Ascending aorta (tissue), 2 donors: ENCODE results near the gene RENBP. TPM values are rescaled to one million over a fixed set of nuclear protein-coding genes. Genes with fewer than 3 reads are reported as not detected.

Experiments
- DNase-seq, 2 donors: peaks; one replicate each; pipeline ENCODE4 v3.0.0-alpha.2; 2019; ENCODE audit warnings: low spot score in 2 of 2
- H3K27ac ChIP-seq, 2 donors: fragments of 200-600 bp; sonication (generic); one replicate each; pipeline ENCODE4 v1.5.1; 2016 to 2017; ENCODE audit warnings: mild to moderate bottlenecking in 1 of 2
- H3K27me3 ChIP-seq: fragments of 200-600 bp; sonication (generic); one replicate; pipeline ENCODE4 v1.5.1; 2017
- H3K36me3 ChIP-seq, 2 donors: fragments of 200-600 bp; sonication (generic); one replicate each; pipeline ENCODE4 v1.5.1; 2016
- H3K4me1 ChIP-seq, 2 donors: fragments of 200-600 bp; sonication (generic); one replicate each; pipeline ENCODE4 v1.5.1; 2016 to 2017; ENCODE audit warnings: mild to moderate bottlenecking in 1 of 2
- H3K4me3 ChIP-seq, 2 donors: fragments of 200-600 bp; sonication (generic); one replicate each; pipeline ENCODE4 v1.5.1; 2016 to 2017; ENCODE audit warnings: mild to moderate bottlenecking in 1 of 2
- H3K9me3 ChIP-seq, 2 donors: fragments of 200-600 bp; sonication (generic); one replicate each; pipeline ENCODE4 v1.5.1; 2016
- CTCF ChIP-seq, 3 experiments: fragments of 200-600 bp in 2 of 3; fragments of 450-650 bp in 1 of 3; sonication (generic) in 2 of 3; IDR thresholded peaks; one replicate each; pipeline ENCODE4 v1.5.1; 2016 to 2019; ENCODE audit warnings: antibody characterized with exemption in 3 of 3, mild to moderate bottlenecking in 1 of 3, moderate library complexity in 1 of 3
- intact Hi-C: fragments of 100-400 bp; cut with DNase I; formaldehyde crosslinking; loops from one replicate; pipeline ENCODE4 v1.15.1; 2023
- total RNA-seq: library from RNA; depleted of rRNA; stranded (reverse); fragments of >200 nt; gene quantifications from one replicate; pipeline ENCODE4 v1.1.0, GENCODE V29; 2016

Gene RENBP
- total RNA-seq, 1 donor from 2014 or later, result 15.5 TPM

DNA sequence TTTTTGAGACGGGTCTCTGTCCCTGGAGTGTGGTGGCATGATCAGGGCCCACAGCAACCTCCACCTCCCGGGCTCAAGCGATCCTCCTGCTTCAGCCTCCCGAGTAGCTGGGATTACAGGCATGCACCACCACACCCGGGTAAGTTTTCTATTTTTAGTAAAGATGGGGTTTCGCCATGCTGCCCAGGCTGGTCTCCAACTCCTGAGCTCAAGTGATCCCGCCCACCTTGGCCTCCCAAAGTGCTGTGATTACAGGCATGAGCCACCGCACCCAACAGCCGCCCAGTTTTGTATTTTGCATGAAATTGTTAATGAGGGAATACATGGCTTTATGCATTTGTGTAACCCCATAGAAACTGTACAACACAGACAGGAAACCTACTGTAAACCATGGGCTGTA lies 15.6 kb downstream of the RENBP start:
- no peak for TF ChIP-seq CTCF (IDR thresholded peaks at IDR 0.05)
- no peaks in the 10 kb centered on the region for H3K27me3 ChIP-seq
- peaks cover 3 to 14% of the 10 kb centered on the region in 2 donors for H3K4me1 ChIP-seq
- DNase-seq, result no peak
- peaks cover 19 to 26% of the 10 kb centered on the region in 2 donors for H3K36me3 ChIP-seq
- no peaks in the 10 kb centered on the region for H3K9me3 ChIP-seq
- H3K4me3 ChIP-seq, result peak overlapping the region; percentile 17 to 47
- H3K27ac ChIP-seq, result peak overlapping the region; percentile 53 to 55
- intact Hi-C loops, result loop anchor here (1.0 to 2.0 kb wide), 4 partner anchors 24 to 205 kb away; partner anchors contain the start of genes ABCD1, BCAP31, IDH3G and SSR4

DNA sequence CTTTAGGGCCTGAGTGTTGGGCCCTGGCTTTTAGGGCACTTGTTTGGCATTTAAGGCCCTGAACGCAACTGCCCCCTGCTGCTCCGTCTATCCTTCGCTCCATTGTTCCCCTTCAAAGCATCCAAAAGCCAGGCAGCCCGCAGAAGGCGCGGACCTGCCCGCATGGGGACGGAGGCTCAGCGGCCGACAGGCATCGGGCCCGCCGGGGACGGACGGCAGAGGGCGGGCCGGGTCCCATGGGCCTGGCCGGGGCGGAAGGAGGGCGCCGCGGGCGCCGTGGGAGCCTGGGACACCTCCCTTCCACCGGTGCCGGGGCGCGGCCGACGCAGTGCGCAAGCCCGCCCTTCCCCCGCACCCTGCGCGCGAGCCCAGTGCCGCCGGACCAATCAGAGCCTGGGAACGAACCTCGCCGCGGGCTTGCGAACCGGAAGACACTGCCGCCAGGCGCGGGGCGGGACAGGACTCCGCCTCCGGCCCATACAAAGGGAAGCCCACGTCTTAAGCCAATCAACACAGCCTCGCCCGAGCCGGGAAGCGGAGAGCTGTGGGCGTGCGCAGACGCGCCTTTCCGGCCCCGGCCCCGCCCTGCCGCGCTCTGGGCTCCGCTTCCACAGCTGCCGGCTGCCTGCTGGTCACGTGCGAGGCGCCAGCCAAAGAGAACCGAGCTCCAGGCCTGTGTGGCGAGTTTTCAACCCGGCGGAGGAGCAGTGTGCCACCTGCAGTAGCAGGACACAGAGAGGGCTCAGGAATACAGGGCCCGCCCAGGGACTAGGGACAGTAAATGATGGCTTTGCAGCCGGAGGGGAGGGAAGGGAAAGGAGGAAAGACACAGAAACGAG lies 16.3 kb downstream of the RENBP start:
- Histone ChIP-seq H3K4me1 (peaks cover 6 to 9% of the 10 kb centered on the region in 2 donors), H3K27me3 (no peaks in the 10 kb centered on the region), H3K36me3 (peaks cover 19 to 26% of the 10 kb centered on the region in 2 donors), H3K27ac (peak overlapping the region; percentile 92 to 97), H3K4me3 (peak overlapping the region; percentile 66 to 76), H3K9me3 (no peaks in the 10 kb centered on the region)
- DNase-seq, result peak; percentile 91 to 98
- intact Hi-C loops, result loop anchor here (1.0 to 2.0 kb wide), 4 partner anchors 25 to 204 kb away; partner anchors contain the start of genes ABCD1, BCAP31, IDH3G and SSR4
- peak in 1 of 3 experiments; percentile 25 for TF ChIP-seq CTCF (IDR thresholded peaks at IDR 0.05)

DNA sequence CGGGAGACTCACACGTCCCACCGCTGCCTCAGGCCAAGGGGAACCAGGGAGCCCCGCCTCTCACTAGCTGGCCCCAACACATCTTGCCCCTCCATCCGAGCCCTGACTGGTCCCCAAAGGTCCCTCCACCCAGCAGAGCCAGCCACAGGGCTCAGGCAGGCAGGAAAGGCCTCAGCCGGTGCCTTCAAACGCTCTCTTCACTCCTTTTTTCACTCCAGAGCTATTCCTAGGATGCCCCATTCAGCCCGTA lies 16.8 kb downstream of the RENBP start:
- Histone ChIP-seq H3K27ac (peak overlapping the region; percentile 92 to 97), H3K27me3 (no peaks in the 10 kb centered on the region), H3K4me1 (peaks cover 8 to 11% of the 10 kb centered on the region in 2 donors), H3K4me3 (peak overlapping the region; percentile 66 to 76), H3K36me3 (peaks cover 19 to 24% of the 10 kb centered on the region in 2 donors), H3K9me3 (no peaks in the 10 kb centered on the region)
- no peak for TF ChIP-seq CTCF (IDR thresholded peaks at IDR 0.05)
- intact Hi-C loops, result no loop called here
- no peak for DNase-seq

GRCh38 chrX:153926858-153927671 lies 17.4 kb downstream of the RENBP start:
- peak in 1 of 2 donors; percentile 73 for DNase-seq
- peaks cover 15 to 21% of the 10 kb centered on the region in 2 donors for H3K36me3 ChIP-seq
- peak overlapping the region; percentile 92 to 97 for H3K27ac ChIP-seq
- peak overlapping the region; percentile 66 to 76 for H3K4me3 ChIP-seq
- TF ChIP-seq CTCF (IDR thresholded peaks at IDR 0.05), result no peak
- no peaks in the 10 kb centered on the region for H3K9me3 ChIP-seq
- H3K27me3 ChIP-seq, result no peaks in the 10 kb centered on the region
- intact Hi-C loops, result no loop called here
- H3K4me1 ChIP-seq, result peaks cover 8 to 11% of the 10 kb centered on the region in 2 donors

DNA sequence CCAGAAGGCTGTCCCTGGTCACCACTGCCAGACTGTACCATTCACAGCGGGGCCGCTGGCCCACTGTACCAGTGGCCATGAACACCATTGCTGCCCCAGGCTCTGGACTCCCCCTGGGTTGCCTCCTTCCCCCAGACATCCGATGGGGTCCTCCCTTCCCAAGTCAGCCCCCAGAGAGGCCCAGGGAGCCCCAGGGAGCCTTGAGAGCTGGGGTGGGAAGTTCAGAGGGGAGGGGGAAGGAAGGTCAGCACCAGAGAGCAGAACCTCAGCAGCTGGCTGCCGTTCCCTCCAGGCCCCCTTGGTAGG lies 17.9 kb downstream of the RENBP start:
- H3K9me3 ChIP-seq, result no peaks in the 10 kb centered on the region
- H3K27me3 ChIP-seq, result no peaks in the 10 kb centered on the region
- H3K27ac ChIP-seq, result peak overlapping the region; percentile 92 to 97
- intact Hi-C loops, result no loop called here
- peaks cover 8 to 11% of the 10 kb centered on the region in 2 donors for H3K4me1 ChIP-seq
- no peak for TF ChIP-seq CTCF (IDR thresholded peaks at IDR 0.05)
- peak in 1 of 2 donors; percentile 37 for DNase-seq
- peak overlapping the region in 1 of 2 donors; percentile 76 for H3K4me3 ChIP-seq
- H3K36me3 ChIP-seq, result peaks cover 10 to 16% of the 10 kb centered on the region in 2 donors
